T-cell (primary cell): ENCODE results near the gene C1QL2. TPM values are rescaled to one million over a fixed set of nuclear protein-coding genes. Genes with fewer than 3 reads are reported as not detected.

ENCODE experiments used
- ATAC-seq, 4 experiments: fragments of 200-7000 bp in 3 of 4; fragments of 150-1000 bp in 1 of 4; cut with Tn5 transposase; replicated peaks in 1 of 4; 1 replicate in 3 of 4; 2 replicates in 1 of 4; pipeline ENCODE4 v1.10.0; 2021; ENCODE audit warnings: moderate library complexity in 3 of 4, mild to moderate bottlenecking in 2 of 4, moderate number of reproducible peaks in 1 of 4
- CTCF ChIA-PET, 2 donors: fragments of 300-600 bp; sonication (Branson Sonifier 250); formaldehyde crosslinking; loops; one replicate each; lab custom pipeline; 2022; ENCODE audit warnings: antibody characterized with exemption in 2 of 2; lab: Charles Lee
- POLR2A ChIA-PET, 2 donors: fragments of 300-600 bp; sonication (Branson Sonifier 250); formaldehyde crosslinking; loops; one replicate each; lab custom pipeline; 2022; ENCODE audit warnings: antibody characterized with exemption in 2 of 2; lab: Charles Lee
- DNase-seq, 35 experiments: peaks; one replicate each; pipeline versions ENCODE4 v3.0.0 to v3.0.0-alpha.2; 2013 to 2023
- H3K27ac ChIP-seq: one replicate; pipeline ENCODE4 v1.5.1; 2013; ENCODE audit warnings: low read length
- H3K27me3 ChIP-seq, 2 experiments: replicated peaks in 1 of 2; 1 replicate in 1 of 2; 2 replicates in 1 of 2; pipeline versions ENCODE4 v1.6.1 to v1.7.0; 2013; ENCODE audit warnings: low read length in 1 of 2, mixed read lengths in 1 of 2; ENCODE audit not compliant: control insufficient read depth in 2 of 2, insufficient read depth in 2 of 2; ENCODE audit errors: extremely low read depth in 1 of 2
- H3K36me3 ChIP-seq, 2 donors: 1 replicate in 1 of 2; 2 replicates in 1 of 2; pipeline versions ENCODE4 v1.6.1 to v1.7.0; 2013; ENCODE audit warnings: low read length in 1 of 2; ENCODE audit not compliant: control insufficient read depth in 2 of 2, insufficient read depth in 1 of 2; ENCODE audit errors: extremely low read depth in 1 of 2
- H3K4me1 ChIP-seq, 2 experiments: 1 replicate in 1 of 2; 2 replicates in 1 of 2; pipeline versions ENCODE4 v1.6.1 to v1.7.0; 2013; ENCODE audit warnings: low read length in 2 of 2, mixed read lengths in 1 of 2; ENCODE audit not compliant: insufficient read depth in 2 of 2, control insufficient read depth in 1 of 2; ENCODE audit errors: extremely low read depth in 1 of 2
- H3K4me3 ChIP-seq, 2 donors: 1 replicate in 1 of 2; 2 replicates in 1 of 2; pipeline versions ENCODE4 v1.5.1 to v1.7.0; 2013; ENCODE audit warnings: mild to moderate bottlenecking in 2 of 2, low read length in 1 of 2, moderate library complexity in 1 of 2; ENCODE audit not compliant: control insufficient read depth in 1 of 2; ENCODE audit errors: extremely low read depth in 1 of 2
- H3K9me3 ChIP-seq: 2 replicates; pipeline ENCODE4 v1.7.0; 2013
- H3K27ac Mint-ChIP-seq, 2 donors: one replicate each; pipeline ENCODE4 v1.8.0; 2020 to 2021; ENCODE audit warnings: mild to moderate bottlenecking in 2 of 2, mixed read lengths in 2 of 2
- H3K27me3 Mint-ChIP-seq, 2 donors: one replicate each; pipeline ENCODE4 v1.8.0; 2021 to 2022; ENCODE audit warnings: mixed read lengths in 2 of 2
- H3K36me3 Mint-ChIP-seq: one replicate; pipeline ENCODE4 v1.8.0; 2021; ENCODE audit warnings: mixed read lengths
- H3K4me1 Mint-ChIP-seq, 3 donors: one replicate each; pipeline ENCODE4 v1.8.0; 2020 to 2022; ENCODE audit warnings: mixed read lengths in 3 of 3, mild to moderate bottlenecking in 1 of 3
- H3K4me3 Mint-ChIP-seq, 3 donors: one replicate each; pipeline ENCODE4 v1.8.0; 2020 to 2022; ENCODE audit warnings: mild to moderate bottlenecking in 3 of 3, mixed read lengths in 3 of 3, moderate library complexity in 3 of 3
- H3K9me3 Mint-ChIP-seq, 3 donors: one replicate each; pipeline ENCODE4 v1.8.0; 2020 to 2022; ENCODE audit warnings: mixed read lengths in 3 of 3
- WGBS: methylation state at CpG from one replicate; pipeline ENCODE4 v1.1.5; 2013; ENCODE audit warnings: missing lambda C conversion rate; ENCODE audit not compliant: insufficient coverage; 5-methylcytosine and 5-hydroxymethylcytosine counted together
- total RNA-seq, 35 experiments: library from RNA in 6 of 35; stranded (reverse) in 6 of 35; fragments of 120-200 nt in 1 of 35; gene quantifications; one replicate each; pipeline versions ENCODE4 v1.2.1 to v1.2.4 and lab custom pipeline; 2013 to 2026

C1QL2 gene
- total RNA-seq, 5 donors from 2014 or later (not counting 1 experiment from before 2014, with no cell fraction given), result not detected

DNA sequence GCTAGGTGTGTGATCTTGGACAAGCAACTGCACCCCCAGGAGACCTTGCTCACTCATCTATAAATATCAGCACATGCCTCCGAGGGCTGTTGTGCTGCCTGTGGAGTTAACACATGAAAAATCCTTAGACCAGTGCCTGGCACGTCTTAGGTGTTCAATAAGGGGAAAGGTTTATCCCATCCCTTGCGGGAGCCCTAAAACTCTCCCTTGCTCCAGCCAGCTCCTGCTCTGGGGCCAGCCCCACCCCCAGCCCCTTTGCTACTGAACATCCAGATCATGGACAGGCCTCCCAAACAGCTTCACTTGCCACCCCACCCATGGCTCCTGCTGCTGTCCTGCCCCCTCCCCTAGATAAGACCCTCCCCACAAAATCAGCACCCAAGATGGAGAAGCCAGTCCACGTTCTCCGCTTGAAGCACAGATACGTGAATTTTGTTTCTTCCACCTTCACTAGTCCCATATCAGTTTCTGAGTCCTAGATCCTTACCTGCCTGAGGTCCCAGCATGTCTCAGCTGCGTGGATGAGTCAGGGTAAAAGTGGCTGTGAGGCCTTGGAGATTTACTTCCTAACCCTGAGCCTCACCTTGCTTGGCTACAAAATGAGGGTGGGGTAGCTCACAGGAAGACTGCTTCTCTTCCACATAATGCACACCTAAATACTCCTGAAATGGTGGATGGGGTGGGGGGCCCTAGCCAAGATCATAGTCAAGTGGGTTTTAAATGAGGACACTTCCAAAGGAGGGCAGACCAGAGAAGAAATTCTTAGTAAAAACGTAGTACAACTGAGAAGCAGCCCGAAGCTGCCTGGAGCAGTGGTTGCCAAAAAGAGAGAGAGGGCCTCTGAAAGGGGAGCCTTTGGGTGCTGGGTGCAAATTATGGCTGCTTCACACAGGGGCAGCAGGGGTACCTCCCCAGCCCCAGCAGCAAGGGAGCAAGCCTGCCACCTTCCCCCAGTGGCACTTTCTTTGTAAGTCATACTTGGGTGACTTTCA is 40.4 kb downstream of the C1QL2 start:
- Histone ChIP-seq H3K4me1 (no peaks in the 10 kb centered on the region), H3K4me3 (no peak overlapping the region), H3K36me3 (no peaks in the 10 kb centered on the region), H3K27me3 (peaks cover 0 to 17% of the 10 kb centered on the region in 2 experiments), H3K27ac (no peak overlapping the region), H3K9me3 (no peaks in the 10 kb centered on the region)
- Mint-ChIP-seq H3K27ac (no peak overlapping the region), H3K4me3 (no peak overlapping the region), H3K4me1 (no peaks in the 10 kb centered on the region), H3K9me3 (no peaks in the 10 kb centered on the region), H3K27me3 (peaks cover 21 to 25% of the 10 kb centered on the region in 2 donors), H3K36me3 (no peaks in the 10 kb centered on the region)
- no peak for ATAC-seq
- ChIA-PET CTCF (interaction anchor here in 1 of 2 donors (0.6 kb wide), 1 partner anchor 22 kb away, joined by 5 read pairs; no protein-coding TSS in a partner anchor), POLR2A (no interaction called here)
- WGBS, result 69% methylated on average over 2 of the region's 9 CpGs
- no peak for DNase-seq

- no peaks in the 10 kb centered on the region for H3K9me3 ChIP-seq
- Mint-ChIP-seq H3K4me3 (no peak overlapping the region), H3K27ac (no peak overlapping the region), H3K9me3 (no peaks in the 10 kb centered on the region), H3K36me3 (no peaks in the 10 kb centered on the region), H3K4me1 (no peaks in the 10 kb centered on the region), H3K27me3 (peaks cover 18 to 25% of the 10 kb centered on the region in 2 donors)
- H3K27me3 ChIP-seq, result peaks cover 0 to 25% of the 10 kb centered on the region in 2 experiments
- ATAC-seq (no peak), DNase-seq (no peak)
- H3K27ac ChIP-seq, result no peak overlapping the region
- H3K4me3 ChIP-seq, result no peak overlapping the region
- no peaks in the 10 kb centered on the region for H3K4me1 ChIP-seq
- POLR2A ChIA-PET, result no interaction called here
- CTCF ChIA-PET, result interaction anchor here in 1 of 2 donors (0.6 kb wide), 1 partner anchor 22 kb away, joined by 5 read pairs; no protein-coding TSS in a partner anchor
- H3K36me3 ChIP-seq, result no peaks in the 10 kb centered on the region
- 65% methylated on average over 6 of the region's 7 CpGs for WGBS
These were observed 41.1 kb downstream of the C1QL2 start for GRCh38 chr2:119117408-119117807.

GRCh38 chr2:119116411-119117295 is 41.9 kb downstream of the C1QL2 start:
- ATAC-seq (no peak), DNase-seq (no peak)
- Mint-ChIP-seq H3K27ac (no peak overlapping the region), H3K4me1 (no peaks in the 10 kb centered on the region), H3K9me3 (peaks cover 1 to 2% (median 2%) of the 10 kb centered on the region in 3 donors), H3K4me3 (no peak overlapping the region), H3K36me3 (no peaks in the 10 kb centered on the region), H3K27me3 (peaks cover 19 to 21% of the 10 kb centered on the region in 2 donors)
- Histone ChIP-seq H3K36me3 (no peaks in the 10 kb centered on the region), H3K4me3 (no peak overlapping the region), H3K27me3 (peaks cover 0 to 27% of the 10 kb centered on the region in 2 experiments), H3K4me1 (no peaks in the 10 kb centered on the region), H3K27ac (no peak overlapping the region), H3K9me3 (no peaks in the 10 kb centered on the region)
- ChIA-PET CTCF (no interaction called here), POLR2A (no interaction called here)
- 73% methylated on average over 7 of the region's 10 CpGs for WGBS

GRCh38 chr2:119114266-119114665 is 44.3 kb downstream of the C1QL2 start:
- DNase-seq (no peak), ATAC-seq (no peak)
- Histone ChIP-seq H3K4me3 (no peak overlapping the region), H3K4me1 (no peaks in the 10 kb centered on the region), H3K9me3 (no peaks in the 10 kb centered on the region), H3K27me3 (peaks cover 0 to 29% of the 10 kb centered on the region in 2 experiments), H3K36me3 (no peaks in the 10 kb centered on the region), H3K27ac (no peak overlapping the region)
- no peaks in the 10 kb centered on the region for H3K36me3 Mint-ChIP-seq
- CTCF ChIA-PET, result no interaction called here
- H3K27me3 Mint-ChIP-seq, result peaks cover 18 to 22% of the 10 kb centered on the region in 2 donors
- POLR2A ChIA-PET, result interaction anchor here in 1 of 2 donors (0.6 kb wide), 1 partner anchor 63 kb away, joined by 3 read pairs; no protein-coding TSS in a partner anchor
- 86% methylated on average over 2 of the region's 3 CpGs for WGBS
- no peak overlapping the region for H3K4me3 Mint-ChIP-seq
- H3K9me3 Mint-ChIP-seq, result peaks cover 14 to 15% (median 14%) of the 10 kb centered on the region in 3 donors
- H3K4me1 Mint-ChIP-seq, result no peaks in the 10 kb centered on the region
- H3K27ac Mint-ChIP-seq, result no peak overlapping the region

DNA sequence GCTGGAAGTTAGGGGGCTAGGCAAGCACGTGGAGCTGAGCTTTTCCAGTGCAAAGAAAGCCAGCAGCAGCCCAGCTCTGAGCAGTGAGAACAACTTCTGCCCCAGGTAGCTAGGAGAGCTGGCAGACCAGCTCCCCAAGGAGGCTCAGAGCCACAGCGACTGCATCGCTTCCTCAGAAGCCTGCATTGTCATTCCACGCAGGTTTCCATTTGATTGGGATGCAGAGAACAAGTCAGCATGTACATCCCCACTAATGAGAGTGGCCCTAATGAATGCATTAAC is 45.1 kb downstream of the C1QL2 start:
- no peaks in the 10 kb centered on the region for H3K4me1 ChIP-seq
- Mint-ChIP-seq H3K36me3 (no peaks in the 10 kb centered on the region), H3K27me3 (peaks cover 18 to 22% of the 10 kb centered on the region in 2 donors), H3K9me3 (peaks cover 14 to 22% (median 14%) of the 10 kb centered on the region in 3 donors), H3K4me3 (no peak overlapping the region), H3K4me1 (no peaks in the 10 kb centered on the region), H3K27ac (no peak overlapping the region)
- H3K9me3 ChIP-seq, result no peaks in the 10 kb centered on the region
- peaks cover 0 to 27% of the 10 kb centered on the region in 2 experiments for H3K27me3 ChIP-seq
- POLR2A ChIA-PET, result no interaction called here
- no peaks in the 10 kb centered on the region for H3K36me3 ChIP-seq
- no peak overlapping the region for H3K4me3 ChIP-seq
- no peak overlapping the region for H3K27ac ChIP-seq
- DNase-seq (no peak), ATAC-seq (no peak)
- 59% methylated on average over 4 of the region's 4 CpGs for WGBS
- CTCF ChIA-PET, result no interaction called here
